Suprapubic skin (tissue), 4 donors: ENCODE data around the gene CTNNA1. TPM values are rescaled to one million over a fixed set of nuclear protein-coding genes. Genes with fewer than 3 reads are reported as not detected.

Experiments used
- DNase-seq, 2 donors: peaks; one replicate each; pipeline ENCODE4 v3.0.0-alpha.2; 2019; ENCODE audit warnings: low spot score in 2 of 2
- H3K27ac ChIP-seq: fragments of 200-600 bp; sonication (generic); one replicate; pipeline ENCODE4 v1.5.1; 2019
- H3K27me3 ChIP-seq: fragments of 200-600 bp; sonication (generic); one replicate; pipeline ENCODE4 v1.5.1; 2019
- H3K36me3 ChIP-seq: fragments of 200-600 bp; sonication (generic); one replicate; pipeline ENCODE4 v1.5.1; 2019
- H3K4me1 ChIP-seq: fragments of 200-600 bp; sonication (generic); one replicate; pipeline ENCODE4 v1.5.1; 2019
- H3K4me3 ChIP-seq: fragments of 200-600 bp; sonication (generic); one replicate; pipeline ENCODE4 v1.5.1; 2019; ENCODE audit warnings: mild to moderate bottlenecking
- H3K9me3 ChIP-seq: fragments of 200-600 bp; sonication (generic); one replicate; pipeline ENCODE4 v1.5.1; 2019
- CTCF ChIP-seq, 2 donors: fragments of 200-600 bp in 1 of 2; fragments of 450-650 bp in 1 of 2; sonication (generic) in 1 of 2; IDR thresholded peaks; one replicate each; pipeline ENCODE4 v1.5.1; 2016 to 2019; ENCODE audit warnings: antibody characterized with exemption in 2 of 2, mild to moderate bottlenecking in 1 of 2, moderate library complexity in 1 of 2
- EP300 ChIP-seq: sonication (generic); formaldehyde crosslinking; IDR thresholded peaks from one replicate; pipeline ENCODE4 v1.6.1; 2017; ENCODE audit warnings: antibody characterized with exemption
- POLR2A ChIP-seq, 2 donors: fragments of 450-650 bp; IDR thresholded peaks; one replicate each; pipeline ENCODE4 v1.6.1; 2017; ENCODE audit warnings: antibody characterized with exemption in 2 of 2, mild to moderate bottlenecking in 2 of 2, moderate library complexity in 2 of 2
- POLR2AphosphoS5 ChIP-seq, 3 donors: sonication (generic); formaldehyde crosslinking; IDR thresholded peaks; one replicate each; pipeline ENCODE4 v1.6.1; 2017; ENCODE audit warnings: antibody characterized with exemption in 3 of 3
- WGBS: methylation state at CpG from one replicate; pipeline ENCODE4 v1.1.5; 2018; 5-methylcytosine and 5-hydroxymethylcytosine counted together
- total RNA-seq, 4 donors: library from RNA; depleted of rRNA; stranded (reverse); fragments of >200 nt; gene quantifications; one replicate each; pipeline ENCODE4 v1.1.0, GENCODE V29; 2016

The CTNNA1 gene
- total RNA-seq, 4 donors from 2014 or later: 260 to 332 (median 279) TPM

GRCh38 chr5:138950421-138951031 lies 197.3 kb downstream of the CTNNA1 start:
- no peak for DNase-seq
- no peak overlapping the region for H3K27ac ChIP-seq
- H3K9me3 ChIP-seq: no peaks in the 10 kb centered on the region
- H3K4me1 ChIP-seq: peaks cover 51% of the 10 kb centered on the region
- peaks cover 21% of the 10 kb centered on the region for H3K36me3 ChIP-seq
- 50% methylated on average over 12 of the region's 14 CpGs for WGBS
- H3K4me3 ChIP-seq: no peak overlapping the region
- H3K27me3 ChIP-seq: no peaks in the 10 kb centered on the region
- TF ChIP-seq POLR2A (IDR thresholded peaks at IDR 0.05) (no peak), EP300 (no peak), POLR2AphosphoS5 (IDR thresholded peaks at IDR 0.05) (no peak), CTCF (IDR thresholded peaks at IDR 0.05) (no peak)

DNA sequence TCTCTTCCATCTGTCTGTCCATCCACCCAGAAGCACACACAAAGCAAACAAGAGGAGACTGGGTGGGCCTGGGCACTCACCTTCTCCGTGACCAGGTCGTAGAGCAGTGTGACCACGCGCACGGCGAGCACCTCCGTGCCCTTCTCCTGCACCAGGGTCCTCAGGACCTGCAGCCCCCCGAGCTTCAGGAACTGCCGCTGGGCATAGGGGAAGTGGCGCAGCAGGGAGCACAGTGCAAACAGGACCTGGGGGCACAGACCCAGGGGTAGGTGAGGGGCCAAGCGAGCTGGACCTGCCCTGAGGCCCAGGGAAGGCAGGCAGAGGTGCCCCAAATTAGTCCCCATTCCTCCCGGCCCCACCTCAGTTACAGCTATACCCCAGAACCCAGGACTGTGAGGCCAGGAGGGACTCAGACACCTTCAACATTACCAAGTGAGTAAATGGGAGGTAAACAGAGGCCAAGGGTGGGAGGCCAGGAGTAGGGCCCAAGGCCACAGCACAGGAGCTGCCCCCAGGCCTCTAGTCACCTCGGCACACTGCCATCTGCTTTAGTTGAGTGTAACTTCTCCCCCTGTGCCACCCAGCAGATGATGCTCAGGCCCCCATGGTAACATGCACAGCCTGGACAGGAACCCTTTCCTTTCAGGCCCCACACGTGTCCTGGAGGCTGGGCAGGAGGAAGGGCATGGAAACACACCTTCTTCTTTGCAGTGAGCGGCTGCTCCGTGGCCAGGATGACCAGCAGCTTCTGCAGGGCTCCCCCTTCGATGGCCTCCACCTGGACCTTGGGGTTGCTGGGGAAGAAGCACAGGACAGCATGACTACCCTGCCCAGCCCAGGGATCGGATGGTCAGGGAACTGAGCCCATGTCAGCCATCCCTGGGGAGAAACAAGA lies 198.1 kb downstream of the CTNNA1 start:
- Histone ChIP-seq H3K9me3 (no peaks in the 10 kb centered on the region), H3K27me3 (no peaks in the 10 kb centered on the region), H3K4me1 (peaks cover 55% of the 10 kb centered on the region), H3K4me3 (no peak overlapping the region), H3K27ac (no peak overlapping the region), H3K36me3 (peaks cover 17% of the 10 kb centered on the region)
- 95% methylated on average over 13 of the region's 18 CpGs for WGBS
- DNase-seq: peak in 1 of 2 donors; percentile 60
- TF ChIP-seq CTCF (IDR thresholded peaks at IDR 0.05): no peak
- TF ChIP-seq EP300: no peak
- no peak for TF ChIP-seq POLR2AphosphoS5 (IDR thresholded peaks at IDR 0.05)
- TF ChIP-seq POLR2A (IDR thresholded peaks at IDR 0.05): no peak

- H3K27me3 ChIP-seq: no peaks in the 10 kb centered on the region
- H3K4me1 ChIP-seq: peaks cover 55% of the 10 kb centered on the region
- no peaks in the 10 kb centered on the region for H3K9me3 ChIP-seq
- no peak for TF ChIP-seq EP300
- no peak for TF ChIP-seq CTCF (IDR thresholded peaks at IDR 0.05)
- no peak for TF ChIP-seq POLR2AphosphoS5 (IDR thresholded peaks at IDR 0.05)
- TF ChIP-seq POLR2A (IDR thresholded peaks at IDR 0.05): no peak
- peaks cover 9% of the 10 kb centered on the region for H3K36me3 ChIP-seq
- no peak overlapping the region for H3K27ac ChIP-seq
- H3K4me3 ChIP-seq: no peak overlapping the region
- 90% methylated on average over 14 of the region's 17 CpGs for WGBS
- no peak for DNase-seq
Observed at GRCh38 chr5:138951986-138952735, 198.9 kb downstream of the CTNNA1 start.

DNA sequence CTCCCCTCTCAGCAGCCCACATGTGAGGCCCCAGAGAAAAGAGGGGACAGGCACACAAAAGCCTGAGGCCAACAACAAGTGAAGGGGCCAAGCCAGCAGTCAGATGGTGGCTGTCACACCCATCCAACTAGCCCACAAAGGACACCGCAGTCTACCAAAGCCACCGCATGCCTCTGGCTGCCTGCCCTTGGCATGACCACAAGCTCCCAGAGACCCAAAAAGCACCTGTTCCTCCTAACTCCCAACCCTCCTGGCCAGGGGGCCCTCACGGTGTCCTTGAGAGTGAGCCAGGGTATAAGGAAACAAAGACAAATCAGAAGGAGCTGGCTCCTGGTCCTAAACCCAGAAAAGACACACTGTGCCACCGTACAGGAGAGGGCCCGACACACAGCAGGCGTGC lies 199.7 kb downstream of the CTNNA1 start:
- H3K27ac ChIP-seq: peak overlapping the region; percentile 35
- WGBS: 3% methylated on average over 6 of the region's 6 CpGs
- peaks cover under 1% of the 10 kb centered on the region for H3K36me3 ChIP-seq
- peaks cover 55% of the 10 kb centered on the region for H3K4me1 ChIP-seq
- TF ChIP-seq CTCF (IDR thresholded peaks at IDR 0.05) (no peak), POLR2AphosphoS5 (IDR thresholded peaks at IDR 0.05) (no peak), EP300 (no peak), POLR2A (IDR thresholded peaks at IDR 0.05) (no peak)
- peak overlapping the region; percentile 21 for H3K4me3 ChIP-seq
- H3K27me3 ChIP-seq: no peaks in the 10 kb centered on the region
- no peaks in the 10 kb centered on the region for H3K9me3 ChIP-seq
- DNase-seq: no peak
